GM12891 (cell line): ENCODE results near the gene ROMO1.

Experiments
- POLR2A ChIP-seq: IDR thresholded peaks from 2 replicates; pipeline ENCODE4 v1.6.1; 2011; ENCODE audit warnings: low read depth, low read length, control low read depth
- POLR2AphosphoS5 ChIP-seq: IDR thresholded peaks from 2 replicates; pipeline ENCODE4 v1.6.1; 2011; ENCODE audit warnings: low read depth, low read length, control low read depth

DNA sequence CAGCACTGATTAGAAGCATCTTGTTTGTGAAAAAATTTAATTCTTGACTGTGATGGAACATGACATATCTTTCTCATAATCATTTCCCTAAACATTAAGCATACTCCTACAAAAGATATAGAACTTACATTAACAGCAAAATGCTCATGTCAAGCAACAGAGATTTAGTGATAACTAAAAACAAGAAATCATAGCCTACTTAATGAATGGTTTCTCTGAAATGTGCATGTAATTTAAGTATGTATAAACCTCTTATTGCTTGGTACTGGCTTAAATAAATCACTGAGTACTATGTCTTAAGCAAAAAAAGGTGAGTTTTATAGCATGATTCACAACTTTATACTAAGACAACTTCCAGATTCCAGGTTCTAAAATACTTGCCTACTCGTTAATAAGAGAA lies 9.3 kb downstream of the ROMO1 start:
- TF ChIP-seq POLR2AphosphoS5 = no peak
- no peak for TF ChIP-seq POLR2A
